Endothelial cell of umbilical vein (primary cell): Measurements from ENCODE around the gene CHID1. TPM values are rescaled to one million over a fixed set of nuclear protein-coding genes. Genes with fewer than 3 reads are reported as not detected.

ENCODE experiments used
- BruUV-seq: library from RNA; stranded (reverse); fragments of 400-500 nt; replicated peaks from 2 replicates; lab custom pipeline; 2021; lab: Mats Ljungman, UMichigan
- CTCF ChIA-PET: fragments of 300-600, 350-600 bp; sonication (Branson Sonifier 250); formaldehyde crosslinking; loops from one replicate; lab custom pipeline; 2021; ENCODE audit warnings: antibody characterized with exemption, inconsistent platforms; lab: Charles Lee
- POLR2A ChIA-PET: fragments of 300-600, 350-600 bp; sonication (Branson Sonifier 250); formaldehyde crosslinking; loops from one replicate; lab custom pipeline; 2021; ENCODE audit warnings: antibody characterized with exemption, inconsistent platforms; lab: Charles Lee
- DNase-seq: peaks from one replicate; pipeline ENCODE4 v3.0.0-alpha.2; 2011; ENCODE audit warnings: low read depth, low spot score
- FAIRE-seq: peaks from 2 replicates; lab custom pipeline; 2011; peaks lifted over from hg19 to GRCh38; lab: Jason Lieb, UNC
- H2AFZ ChIP-seq: 2 replicates; pipeline ENCODE4 v1.6.0; 2012; ENCODE audit warnings: low read depth, low read length, control low read depth, inconsistent platforms
- H3K27ac ChIP-seq: 2 replicates; pipeline ENCODE4 v1.5.1; 2011; ENCODE audit warnings: low read depth, mild to moderate bottlenecking, control low read depth, low read length, moderate library complexity; ENCODE audit not compliant: insufficient read depth
- H3K27me3 ChIP-seq, 2 experiments: 2 replicates each; pipeline versions ENCODE4 v1.6.0 to v1.6.1; 2011; ENCODE audit warnings: low read length in 2 of 2, mixed read lengths in 1 of 2; ENCODE audit not compliant: control insufficient read depth in 2 of 2, insufficient read depth in 2 of 2
- H3K36me3 ChIP-seq, 2 experiments: 2 replicates in 1 of 2; 3 replicates in 1 of 2; pipeline ENCODE4 v1.5.1; 2011; ENCODE audit warnings: low read length in 2 of 2, mild to moderate bottlenecking in 1 of 2, moderate library complexity in 1 of 2; ENCODE audit not compliant: control insufficient read depth in 2 of 2, insufficient read depth in 2 of 2; ENCODE audit errors: extremely low read depth in 1 of 2
- H3K4me1 ChIP-seq: 3 replicates; pipeline ENCODE4 v1.5.1; 2011; ENCODE audit warnings: mild to moderate bottlenecking, low read length; ENCODE audit not compliant: control insufficient read depth, insufficient read depth; ENCODE audit errors: extremely low read depth
- H3K4me2 ChIP-seq: 2 replicates; pipeline ENCODE4 v1.6.1; 2011; ENCODE audit warnings: low read length, control low read depth, mixed read lengths; ENCODE audit not compliant: insufficient read depth
- H3K4me3 ChIP-seq, 3 experiments: fragments of 200-600 bp in 1 of 3; sonication (generic), shearing (Covaris generic) in 1 of 3; replicated peaks in 1 of 3; 2 replicates each; pipeline ENCODE4 v1.5.1; 2011 to 2016; ENCODE audit warnings: control low read depth in 3 of 3, low read length in 3 of 3, mild to moderate bottlenecking in 2 of 3, inconsistent platforms in 1 of 3, low read depth in 1 of 3, moderate library complexity in 1 of 3; ENCODE audit not compliant: insufficient read depth in 1 of 3
- H3K79me2 ChIP-seq: 2 replicates; pipeline ENCODE4 v1.6.0; 2012; ENCODE audit warnings: low read length, inconsistent platforms; ENCODE audit not compliant: control insufficient read depth, insufficient read depth
- H3K9ac ChIP-seq: replicated peaks from 2 replicates; pipeline ENCODE3; 2011; ENCODE audit warnings: low read length, control low read depth; ENCODE audit not compliant: insufficient read depth; ENCODE audit errors: extremely low read depth
- H3K9me1 ChIP-seq: replicated peaks from 3 replicates; pipeline ENCODE4 v1.6.0; 2011; ENCODE audit warnings: mild to moderate bottlenecking, low read length; ENCODE audit not compliant: control insufficient read depth, insufficient read depth; ENCODE audit errors: extremely low read depth
- H3K9me3 ChIP-seq: replicated peaks from 2 replicates; pipeline ENCODE4 v1.5.1; 2012; ENCODE audit warnings: low read length, inconsistent platforms; ENCODE audit not compliant: control insufficient read depth, insufficient read depth
- H4K20me1 ChIP-seq: replicated peaks from 2 replicates; pipeline ENCODE3; 2011; ENCODE audit warnings: mild to moderate bottlenecking, low read length; ENCODE audit not compliant: control insufficient read depth, insufficient read depth; ENCODE audit errors: extremely low read depth
- EZH2 ChIP-seq: IDR thresholded peaks from 2 replicates; pipeline ENCODE4 v1.6.1; 2012; ENCODE audit warnings: borderline replicate concordance, low read depth, mild to moderate bottlenecking, moderate library complexity, low read length, inconsistent platforms; ENCODE audit not compliant: severe bottlenecking
- FOS ChIP-seq: IDR thresholded peaks from 2 replicates; pipeline ENCODE4 v1.6.1; 2011; ENCODE audit warnings: mild to moderate bottlenecking, low read length, moderate library complexity, borderline replicate concordance; ENCODE audit not compliant: insufficient read depth
- GATA2 ChIP-seq: IDR thresholded peaks from 2 replicates; pipeline ENCODE4 v1.7.0; 2011; ENCODE audit warnings: low read depth, mild to moderate bottlenecking, moderate library complexity, mixed read lengths, low read length; ENCODE audit not compliant: insufficient read length, insufficient read depth
- JUN ChIP-seq: IDR thresholded peaks from 2 replicates; pipeline ENCODE4 v1.6.1; 2011; ENCODE audit warnings: borderline replicate concordance, low read depth; ENCODE audit not compliant: insufficient read length, insufficient read depth
- MYC ChIP-seq: IDR thresholded peaks from one replicate; pipeline ENCODE4 v1.6.1; 2011; ENCODE audit warnings: mild to moderate bottlenecking, low read depth, low read length
- POLR2A ChIP-seq: IDR thresholded peaks from 2 replicates; pipeline ENCODE4 v1.6.1; 2012; ENCODE audit warnings: low read depth, mild to moderate bottlenecking, control low read depth, low read length
- POLR2AphosphoS5 ChIP-seq: IDR thresholded peaks from 2 replicates; pipeline ENCODE4 v1.6.1; 2012; ENCODE audit warnings: low read depth, mild to moderate bottlenecking, control low read depth, low read length, moderate library complexity; ENCODE audit not compliant: insufficient read depth
- dilution Hi-C: fragments of 300-500 bp; cut with MboI; formaldehyde crosslinking; loops from one replicate; pipeline ENCODE4 v1.15.0; 2019; ENCODE audit warnings: low sequenced_read_pairs; ENCODE audit not compliant: extremely low pct_ligation_motif_present
- intact Hi-C: fragments of 100-400 bp; cut with micrococcal nuclease; formaldehyde crosslinking; loops from one replicate; pipeline ENCODE4 v1.10.0; 2022
- polyA plus RNA-seq, 4 experiments: library from polyadenylated mRNA; depleted of rRNA in 3 of 4; stranded (reverse) in 3 of 4; unstranded in 1 of 4; fragments of >200 nt; gene quantifications; 2 replicates each; pipeline versions ENCODE4 v1.2.1 to v1.2.3, GENCODE V29; 2011 to 2012; ENCODE audit warnings: missing spikeins in 1 of 4
- total RNA-seq: library from RNA; stranded (reverse); gene quantifications from 2 replicates; pipeline ENCODE4 v1.2.3, GENCODE V29; 2021
- TF ChIP-seq, protein P1 (sequence below): IDR thresholded peaks from 2 replicates; pipeline ENCODE4 v1.6.1; 2011; ENCODE audit not compliant: insufficient read depth, insufficient read length
- TF ChIP-seq, protein P2 (sequence below), 2 donors: IDR thresholded peaks; 1 replicate in 1 of 2; 2 replicates in 1 of 2; pipeline ENCODE4 v1.5.1; 2011; ENCODE audit warnings: low read length in 2 of 2, mild to moderate bottlenecking in 2 of 2, moderate library complexity in 2 of 2, control low read depth in 1 of 2, inconsistent platforms in 1 of 2, low read depth in 1 of 2; ENCODE audit not compliant: insufficient read depth in 1 of 2; ENCODE audit errors: extremely low read depth in 1 of 2

The CHID1 gene
- total and polyA plus RNA-seq, 2 donors (not counting 3 experiments of a cell fraction or from before 2014, with no cell fraction given), result 89.8 to 107 TPM

DNA sequence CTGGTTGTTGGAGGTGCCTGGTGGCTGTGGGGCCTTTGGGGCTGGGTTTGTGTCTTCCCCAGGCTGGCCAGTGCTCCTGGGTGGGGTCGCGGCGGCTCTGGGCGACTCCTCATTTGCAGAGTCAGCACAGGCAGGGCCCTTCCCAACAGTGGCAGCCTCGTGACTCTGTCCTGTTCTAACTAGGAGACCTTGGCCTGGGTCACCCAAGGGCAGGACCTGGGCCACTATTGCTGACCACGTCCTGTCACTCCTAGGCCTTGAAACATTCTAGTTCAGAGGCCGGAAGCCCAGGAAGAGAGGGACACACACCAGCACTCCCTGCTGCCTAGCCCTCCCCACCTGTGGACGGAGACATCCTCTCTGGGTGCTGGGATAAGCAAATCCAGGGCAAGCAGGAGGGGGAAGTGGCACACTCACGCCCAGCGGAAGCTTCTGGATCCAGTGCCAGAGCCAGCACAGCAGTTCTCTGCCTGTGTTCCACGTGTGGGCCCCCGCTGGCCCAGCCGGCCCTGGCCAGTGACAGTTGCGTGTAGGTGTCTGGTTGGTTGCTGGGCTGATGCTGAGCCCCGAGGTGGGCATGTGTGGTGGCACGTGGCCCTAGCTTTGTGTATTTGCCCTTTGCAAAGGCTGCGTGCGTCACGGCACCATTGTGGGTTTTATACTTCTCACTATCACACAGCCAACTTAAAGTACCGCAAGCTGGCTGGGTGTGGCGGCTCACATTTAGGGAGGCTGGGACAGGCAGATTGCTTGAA lies 4.3 kb upstream of the CHID1 start:
- Histone ChIP-seq H3K4me1 (peaks cover 5% of the 10 kb centered on the region), H3K9ac (no peak overlapping the region), H3K4me2 (no peak overlapping the region), H3K9me3 (no peaks in the 10 kb centered on the region), H3K79me2 (peaks cover 6% of the 10 kb centered on the region), H3K27me3 (no peaks in the 10 kb centered on the region), H2AFZ (no peak overlapping the region), H3K4me3 (no peak overlapping the region), H3K9me1 (no peaks in the 10 kb centered on the region), H4K20me1 (no peaks in the 10 kb centered on the region), H3K36me3 (no peaks in the 10 kb centered on the region), H3K27ac (no peak overlapping the region)
- no peak for FAIRE-seq
- CTCF ChIA-PET, result interaction anchor here (1.8 kb wide), 1 partner anchor 10 kb away, joined by 7 read pairs; no protein-coding TSS in a partner anchor
- POLR2A ChIA-PET, result no interaction called here
- intact Hi-C loops (loop anchor here (5.0 kb wide), 1 partner anchor 137 kb away; no protein-coding TSS in a partner anchor), dilution Hi-C loops (no loop called here)
- BruUV-seq, result no TSS peak
- no peak for DNase-seq
- TF ChIP-seq MYC (no peak), GATA2 (no peak), FOS (no peak), EZH2 (no peak), POLR2AphosphoS5 (no peak), POLR2A (no peak), JUN (no peak)
- TF ChIP-seq, protein P1, sequence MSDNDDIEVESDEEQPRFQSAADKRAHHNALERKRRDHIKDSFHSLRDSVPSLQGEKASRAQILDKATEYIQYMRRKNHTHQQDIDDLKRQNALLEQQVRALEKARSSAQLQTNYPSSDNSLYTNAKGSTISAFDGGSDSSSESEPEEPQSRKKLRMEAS, result no peak
- TF ChIP-seq, protein P2, sequence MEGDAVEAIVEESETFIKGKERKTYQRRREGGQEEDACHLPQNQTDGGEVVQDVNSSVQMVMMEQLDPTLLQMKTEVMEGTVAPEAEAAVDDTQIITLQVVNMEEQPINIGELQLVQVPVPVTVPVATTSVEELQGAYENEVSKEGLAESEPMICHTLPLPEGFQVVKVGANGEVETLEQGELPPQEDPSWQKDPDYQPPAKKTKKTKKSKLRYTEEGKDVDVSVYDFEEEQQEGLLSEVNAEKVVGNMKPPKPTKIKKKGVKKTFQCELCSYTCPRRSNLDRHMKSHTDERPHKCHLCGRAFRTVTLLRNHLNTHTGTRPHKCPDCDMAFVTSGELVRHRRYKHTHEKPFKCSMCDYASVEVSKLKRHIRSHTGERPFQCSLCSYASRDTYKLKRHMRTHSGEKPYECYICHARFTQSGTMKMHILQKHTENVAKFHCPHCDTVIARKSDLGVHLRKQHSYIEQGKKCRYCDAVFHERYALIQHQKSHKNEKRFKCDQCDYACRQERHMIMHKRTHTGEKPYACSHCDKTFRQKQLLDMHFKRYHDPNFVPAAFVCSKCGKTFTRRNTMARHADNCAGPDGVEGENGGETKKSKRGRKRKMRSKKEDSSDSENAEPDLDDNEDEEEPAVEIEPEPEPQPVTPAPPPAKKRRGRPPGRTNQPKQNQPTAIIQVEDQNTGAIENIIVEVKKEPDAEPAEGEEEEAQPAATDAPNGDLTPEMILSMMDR (IDR thresholded peaks at IDR 0.05; ENCODE audit: extremely low read depth in 1 of 2, insufficient read depth in 1 of 2, low read depth in 1 of 2, low read length in 2 of 2), result no peak
